Measurements from ENCODE around the gene SH2D6. TPM values are rescaled to one million over a fixed set of nuclear protein-coding genes. Genes with fewer than 3 reads are reported as not detected.
"Not testable (repeated sequence)": the region's sequence is repeated elsewhere in the genome, so short reads cannot be mapped to it uniquely, and the experiment has no call there.

The SH2D6 gene
- total RNA-seq, 1 donor = 0.43 TPM

DNA sequence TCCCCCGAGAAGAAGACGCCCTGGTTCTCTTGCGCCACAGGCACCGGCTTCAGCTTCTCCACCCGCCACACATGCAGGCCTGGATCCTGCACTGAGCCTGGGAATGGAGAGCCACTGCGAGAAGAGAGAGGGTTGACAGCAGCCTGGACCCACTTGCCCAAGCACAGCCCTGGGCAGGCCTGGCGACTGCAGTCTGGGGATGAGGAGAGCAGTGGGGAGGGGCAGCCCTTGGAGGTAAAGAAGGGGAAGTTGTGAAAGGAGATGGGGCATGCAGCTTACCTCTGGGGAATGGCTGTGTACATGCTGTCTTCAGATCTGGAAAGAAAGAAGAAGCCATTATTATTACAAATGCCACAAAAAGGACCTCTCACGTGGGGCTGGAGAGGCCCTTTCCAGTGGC is 16.7 kb upstream of the SH2D6 start:
- no peak for TF ChIP-seq CTCF (IDR thresholded peaks at IDR 0.05; ENCODE audit: insufficient read depth, low read depth, low read length)
- no peak for DNase-seq (ENCODE audit: low read depth)

DNA sequence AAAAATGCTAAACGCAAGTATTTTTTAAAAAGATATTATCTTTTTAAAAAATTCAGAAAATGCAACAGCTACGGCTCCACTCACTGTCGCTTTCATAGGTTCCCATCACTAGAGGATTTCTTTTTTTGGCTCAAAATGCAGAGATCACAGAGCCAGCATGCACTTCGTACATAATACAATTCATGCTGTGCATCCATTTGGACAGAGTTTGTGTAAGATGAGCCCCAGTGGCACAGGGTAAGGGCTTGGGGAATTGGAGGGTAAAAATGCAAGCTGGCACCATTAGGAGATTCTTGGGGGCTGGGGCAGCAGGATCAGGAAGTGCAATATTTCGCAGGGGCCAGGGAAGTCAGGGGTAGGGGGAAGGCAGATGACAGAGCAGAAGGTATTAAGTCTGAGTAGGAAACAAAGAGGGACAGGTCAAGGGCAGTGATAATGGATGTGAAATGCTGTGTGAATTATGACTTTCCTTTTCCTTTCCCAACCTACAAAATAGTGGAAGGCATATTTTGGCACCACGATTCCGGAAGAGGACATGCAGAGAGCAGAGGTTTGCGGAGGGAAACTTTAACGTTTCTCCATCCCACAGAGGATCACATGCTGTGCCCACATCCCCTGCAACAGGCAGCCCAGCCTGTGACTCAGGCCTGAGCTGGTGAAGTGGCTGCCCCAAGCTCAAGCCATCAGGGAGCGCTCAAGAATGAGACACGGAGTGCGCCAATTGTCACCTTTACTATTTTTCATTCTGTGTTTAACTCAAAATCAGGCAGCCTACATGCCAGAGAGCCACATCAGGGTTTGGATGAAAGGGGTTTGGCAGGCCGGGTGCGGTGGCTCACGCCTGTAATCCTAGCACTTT is 13.1 kb upstream of the SH2D6 start:
- peak; percentile 39 for DNase-seq (ENCODE audit: low read depth)
- H3K4me3 ChIP-seq (ENCODE audit: low read depth, low read length) = no peak overlapping the region
- no peak for TF ChIP-seq CTCF (IDR thresholded peaks at IDR 0.05; ENCODE audit: insufficient read depth, low read depth, low read length)

More for the DNA sequence above, 16.7 kb upstream of the SH2D6 start:
- no peak overlapping the region for H3K4me3 ChIP-seq (ENCODE audit: low read depth, low read length)

GRCh38 chr2:85409845-85410583 is 8.5 kb upstream of the SH2D6 start, which contains the start of gene CAPG:
TSS of gene CAPG (minus strand) at chr2:85410366. CDS start at chr2:85402145, 8,221 bp downstream.
- no peak for TF ChIP-seq CTCF (IDR thresholded peaks at IDR 0.05; ENCODE audit: insufficient read depth, low read depth, low read length)
- no peak for DNase-seq (ENCODE audit: low read depth)
- no peak within 1 kb of the TSS for H3K4me3 ChIP-seq (ENCODE audit: low read depth, low read length)

GRCh38 chr2:85410584-85411404 is 7.7 kb upstream of the SH2D6 start:
- no peak for DNase-seq (ENCODE audit: low read depth)
- H3K4me3 ChIP-seq (ENCODE audit: low read depth, low read length) = no peak overlapping the region
- no peak for TF ChIP-seq CTCF (IDR thresholded peaks at IDR 0.05; ENCODE audit: insufficient read depth, low read depth, low read length)

DNA sequence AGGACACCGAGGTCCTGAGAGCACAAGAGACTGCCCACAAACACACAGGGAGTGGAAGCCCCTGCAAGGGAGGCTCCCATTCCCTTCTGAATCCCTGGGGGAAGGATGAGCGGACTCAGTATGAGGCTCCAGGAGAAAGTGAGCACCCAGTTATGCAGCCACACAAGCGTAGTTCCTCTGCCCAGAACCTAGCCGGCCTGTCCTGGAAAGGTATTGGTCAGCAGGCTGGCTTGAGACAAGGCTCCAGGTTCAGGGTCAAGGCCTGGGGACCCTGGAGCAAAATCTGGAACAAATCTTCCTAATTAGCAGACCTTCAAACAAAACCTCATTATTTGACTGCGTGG is 7.1 kb upstream of the SH2D6 start:
- no peak overlapping the region for H3K4me3 ChIP-seq (ENCODE audit: low read depth, low read length)
- DNase-seq (ENCODE audit: low read depth) = no peak
- no peak for TF ChIP-seq CTCF (IDR thresholded peaks at IDR 0.05; ENCODE audit: insufficient read depth, low read depth, low read length)

- peak; percentile 54 for DNase-seq (ENCODE audit: low read depth)
- peak overlapping the region; percentile 72 for H3K4me3 ChIP-seq (ENCODE audit: low read depth, low read length)
- no peak for TF ChIP-seq CTCF (IDR thresholded peaks at IDR 0.05; ENCODE audit: insufficient read depth, low read depth, low read length)
These were observed 4.7 kb upstream of the SH2D6 start for GRCh38 chr2:85413592-85414420.

GRCh38 chr2:85414421-85414759 is 4.1 kb upstream of the SH2D6 start:
- H3K4me3 ChIP-seq (ENCODE audit: low read depth, low read length) = peak overlapping the region; percentile 72
- DNase-seq (ENCODE audit: low read depth) = not testable (repeated sequence)

Measured in fibroblast of villous mesenchyme (primary cell).